GM12878 (cell line): ENCODE measurements around the gene PPAN. TPM values are rescaled to one million over a fixed set of nuclear protein-coding genes. Genes with fewer than 3 reads are reported as not detected.

Experiments
- BHLHE40 ChIP-seq, 2 experiments: fragments of 450-650 bp in 1 of 2; IDR thresholded peaks; 2 replicates each; pipeline ENCODE4 v1.6.1; 2011 to 2017; ENCODE audit warnings: low read depth in 2 of 2, borderline replicate concordance in 1 of 2, improper control_type of control experiment in 1 of 2, low read length in 1 of 2, mild to moderate bottlenecking in 1 of 2
- CHD2 ChIP-seq: IDR thresholded peaks from 2 replicates; pipeline ENCODE4 v1.6.1; 2011; ENCODE audit warnings: low read depth, low read length, improper control_type of control experiment, borderline replicate concordance
- ESRRA ChIP-seq: IDR thresholded peaks from 2 replicates; pipeline ENCODE4 v1.6.1; 2012; ENCODE audit warnings: mild to moderate bottlenecking, low read length, improper control_type of control experiment
- NRF1 ChIP-seq: conservative IDR thresholded peaks from 2 replicates; pipeline ENCODE4 v1.6.1; 2011; ENCODE audit warnings: mild to moderate bottlenecking, low read depth, low read length, improper control_type of control experiment
- PAX8 ChIP-seq: fragments of 450-650 bp; IDR thresholded peaks from 2 replicates; pipeline ENCODE4 v1.6.1; 2017; ENCODE audit warnings: mild to moderate bottlenecking, moderate library complexity
- POLR2AphosphoS2 ChIP-seq: IDR thresholded peaks from 2 replicates; pipeline ENCODE4 v1.6.1; 2011; ENCODE audit warnings: low read depth, mild to moderate bottlenecking, low read length, improper control_type of control experiment, moderate library complexity
- RFX5 ChIP-seq: IDR thresholded peaks from 2 replicates; pipeline ENCODE4 v1.6.1; 2011; ENCODE audit warnings: low read depth, low read length, improper control_type of control experiment
- SMARCA5 ChIP-seq: fragments of 450-650 bp; IDR thresholded peaks from 2 replicates; pipeline ENCODE4 v1.6.1; 2017; ENCODE audit warnings: mild to moderate bottlenecking
- SPI1 ChIP-seq: IDR thresholded peaks from 2 replicates; pipeline ENCODE4 v1.6.1; 2011; ENCODE audit warnings: low read depth, mild to moderate bottlenecking, low read length, moderate library complexity, borderline replicate concordance; ENCODE audit not compliant: insufficient read depth
- STAT3 ChIP-seq: IDR thresholded peaks from 2 replicates; pipeline ENCODE4 v1.6.1; 2011; ENCODE audit warnings: low read depth, low read length, improper control_type of control experiment
- TAF1 ChIP-seq: IDR thresholded peaks from 2 replicates; pipeline ENCODE4 v1.6.1; 2011; ENCODE audit warnings: mild to moderate bottlenecking, low read depth, low read length, borderline replicate concordance
- ZNF274 ChIP-seq: IDR thresholded peaks from one replicate; pipeline ENCODE4 v1.8.0; 2011; ENCODE audit not compliant: insufficient read length, insufficient read depth
- ZNF622 ChIP-seq: fragments of 450-650 bp; IDR thresholded peaks from 2 replicates; pipeline ENCODE4 v1.6.1; 2017; ENCODE audit warnings: mild to moderate bottlenecking, inconsistent platforms
- polyA plus RNA-seq, 11 experiments: library from polyadenylated mRNA; depleted of rRNA in 4 of 11; unstranded in 6 of 11; stranded (reverse) in 5 of 11; fragments of >200 nt; fragmentation: Nextera tagmentation in 4 of 11; fragmentation: Illumina TruSeq in 1 of 11; extraction: Ambion mirVana in 4 of 11; extraction: Trizol in 1 of 11; gene quantifications; 1 replicate in 1 of 11; 2 replicates in 10 of 11; pipeline versions ENCODE4 v1.2.1 to v1.2.3, GENCODE V29; 2011 to 2016; ENCODE audit warnings: inconsistent platforms in 2 of 11, missing spikeins in 2 of 11, low read depth in 1 of 11
- total RNA-seq, 4 experiments: library from RNA; depleted of rRNA in 3 of 4; stranded (reverse); fragments of >200 nt in 3 of 4; fragmentation: Illumina TruSeq in 1 of 4; extraction: Trizol in 1 of 4; gene quantifications; 2 replicates each; pipeline versions ENCODE4 v1.2.1 to v1.2.3, GENCODE V29; 2013 to 2021
- TF ChIP-seq, protein P1 (sequence below): fragments of 450-650 bp; IDR thresholded peaks from 2 replicates; pipeline ENCODE4 v1.6.1; 2016; ENCODE audit warnings: mild to moderate bottlenecking
- TF ChIP-seq, protein P2 (sequence below): IDR thresholded peaks from 2 replicates; pipeline ENCODE4 v1.6.1; 2012; ENCODE audit warnings: improper control_type of control experiment, low read depth, low read length; ENCODE audit not compliant: insufficient replicate concordance
- TF ChIP-seq, protein P3 (sequence below): fragments of 450-650 bp; IDR thresholded peaks from 2 replicates; pipeline ENCODE4 v1.6.1; 2018; ENCODE audit warnings: mild to moderate bottlenecking, low read depth, moderate library complexity; ENCODE audit not compliant: partially characterized antibody
- TF ChIP-seq, protein P4 (sequence below): fragments of 450-650 bp; IDR thresholded peaks from 2 replicates; pipeline ENCODE4 v1.6.1; 2017; ENCODE audit warnings: mild to moderate bottlenecking

PPAN gene
- total and polyA plus RNA-seq, 10 of the 15 experiments (the other 5 are each of a cell fraction or from before 2014, with no cell fraction given), result 2.1 to 171 (median 108) TPM

DNA sequence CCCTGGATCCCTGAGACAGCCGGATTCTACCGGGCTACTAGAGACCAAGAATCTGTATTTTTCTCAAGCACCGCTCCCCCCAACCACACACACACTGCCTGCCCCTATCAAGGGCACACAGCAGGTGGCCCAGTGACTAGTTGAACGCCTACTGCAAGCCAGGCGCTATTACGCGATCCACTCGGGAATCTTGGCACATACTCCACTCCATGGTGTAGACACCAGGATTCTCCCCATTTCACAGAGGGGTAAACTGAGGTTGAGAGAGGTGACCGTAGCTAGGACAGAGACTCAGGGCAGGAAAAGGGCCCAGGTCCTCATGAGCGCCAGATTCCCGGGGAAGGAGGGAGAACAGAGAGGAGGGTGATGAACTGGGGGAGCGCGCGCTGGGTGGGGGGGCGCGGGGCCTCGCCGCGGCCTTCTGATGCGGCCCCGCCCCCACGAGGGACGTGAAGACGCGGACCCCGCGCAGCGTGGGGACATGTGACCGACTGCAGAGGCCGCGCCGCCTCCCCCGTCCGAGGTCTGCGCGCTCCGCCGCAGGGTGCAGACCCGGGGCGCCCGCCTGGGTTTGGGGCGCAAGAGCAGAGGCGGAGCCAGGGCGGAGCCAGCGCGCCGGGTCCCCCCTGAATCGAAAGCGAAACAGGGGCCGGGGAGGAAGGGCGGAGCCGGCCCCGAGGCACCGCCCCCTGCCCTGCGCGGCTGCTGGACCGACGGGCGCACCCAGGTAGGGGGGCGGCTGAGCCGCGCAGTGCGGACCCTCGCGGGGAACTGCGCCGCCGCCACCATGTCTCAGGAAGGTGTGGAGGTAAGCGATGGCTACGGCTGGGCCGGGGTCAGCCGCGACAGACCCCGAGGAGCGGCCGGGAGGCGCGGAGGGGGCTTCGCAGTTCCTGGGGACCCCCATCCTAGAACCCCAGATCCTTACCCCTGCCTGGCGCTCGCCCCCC is 20.2 kb upstream of the PPAN start, which contains the start of gene SHFL (continued):
- TF ChIP-seq NRF1, result 0 out of 2 replicates have a peak, but pooled peaks have one; percentile 19
- no peak for TF ChIP-seq TAF1
- 0 out of 2 replicates have a peak, but pooled peaks have one; percentile 11 for TF ChIP-seq SPI1
- peak; percentile 9 to 55; a peak in 2 of 4 replicates for TF ChIP-seq BHLHE40 (IDR thresholded peaks at IDR 0.05; ENCODE audit: borderline replicate concordance in 1 of 2, low read depth in 2 of 2, low read length in 1 of 2)
- TF ChIP-seq ZNF274, result no peak
- TF ChIP-seq, protein P1, sequence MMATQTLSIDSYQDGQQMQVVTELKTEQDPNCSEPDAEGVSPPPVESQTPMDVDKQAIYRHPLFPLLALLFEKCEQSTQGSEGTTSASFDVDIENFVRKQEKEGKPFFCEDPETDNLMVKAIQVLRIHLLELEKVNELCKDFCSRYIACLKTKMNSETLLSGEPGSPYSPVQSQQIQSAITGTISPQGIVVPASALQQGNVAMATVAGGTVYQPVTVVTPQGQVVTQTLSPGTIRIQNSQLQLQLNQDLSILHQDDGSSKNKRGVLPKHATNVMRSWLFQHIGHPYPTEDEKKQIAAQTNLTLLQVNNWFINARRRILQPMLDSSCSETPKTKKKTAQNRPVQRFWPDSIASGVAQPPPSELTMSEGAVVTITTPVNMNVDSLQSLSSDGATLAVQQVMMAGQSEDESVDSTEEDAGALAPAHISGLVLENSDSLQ, result 0 out of 2 replicates have a peak, but pooled peaks have one; percentile 7
- no peak for TF ChIP-seq RFX5
- TF ChIP-seq, protein P2, sequence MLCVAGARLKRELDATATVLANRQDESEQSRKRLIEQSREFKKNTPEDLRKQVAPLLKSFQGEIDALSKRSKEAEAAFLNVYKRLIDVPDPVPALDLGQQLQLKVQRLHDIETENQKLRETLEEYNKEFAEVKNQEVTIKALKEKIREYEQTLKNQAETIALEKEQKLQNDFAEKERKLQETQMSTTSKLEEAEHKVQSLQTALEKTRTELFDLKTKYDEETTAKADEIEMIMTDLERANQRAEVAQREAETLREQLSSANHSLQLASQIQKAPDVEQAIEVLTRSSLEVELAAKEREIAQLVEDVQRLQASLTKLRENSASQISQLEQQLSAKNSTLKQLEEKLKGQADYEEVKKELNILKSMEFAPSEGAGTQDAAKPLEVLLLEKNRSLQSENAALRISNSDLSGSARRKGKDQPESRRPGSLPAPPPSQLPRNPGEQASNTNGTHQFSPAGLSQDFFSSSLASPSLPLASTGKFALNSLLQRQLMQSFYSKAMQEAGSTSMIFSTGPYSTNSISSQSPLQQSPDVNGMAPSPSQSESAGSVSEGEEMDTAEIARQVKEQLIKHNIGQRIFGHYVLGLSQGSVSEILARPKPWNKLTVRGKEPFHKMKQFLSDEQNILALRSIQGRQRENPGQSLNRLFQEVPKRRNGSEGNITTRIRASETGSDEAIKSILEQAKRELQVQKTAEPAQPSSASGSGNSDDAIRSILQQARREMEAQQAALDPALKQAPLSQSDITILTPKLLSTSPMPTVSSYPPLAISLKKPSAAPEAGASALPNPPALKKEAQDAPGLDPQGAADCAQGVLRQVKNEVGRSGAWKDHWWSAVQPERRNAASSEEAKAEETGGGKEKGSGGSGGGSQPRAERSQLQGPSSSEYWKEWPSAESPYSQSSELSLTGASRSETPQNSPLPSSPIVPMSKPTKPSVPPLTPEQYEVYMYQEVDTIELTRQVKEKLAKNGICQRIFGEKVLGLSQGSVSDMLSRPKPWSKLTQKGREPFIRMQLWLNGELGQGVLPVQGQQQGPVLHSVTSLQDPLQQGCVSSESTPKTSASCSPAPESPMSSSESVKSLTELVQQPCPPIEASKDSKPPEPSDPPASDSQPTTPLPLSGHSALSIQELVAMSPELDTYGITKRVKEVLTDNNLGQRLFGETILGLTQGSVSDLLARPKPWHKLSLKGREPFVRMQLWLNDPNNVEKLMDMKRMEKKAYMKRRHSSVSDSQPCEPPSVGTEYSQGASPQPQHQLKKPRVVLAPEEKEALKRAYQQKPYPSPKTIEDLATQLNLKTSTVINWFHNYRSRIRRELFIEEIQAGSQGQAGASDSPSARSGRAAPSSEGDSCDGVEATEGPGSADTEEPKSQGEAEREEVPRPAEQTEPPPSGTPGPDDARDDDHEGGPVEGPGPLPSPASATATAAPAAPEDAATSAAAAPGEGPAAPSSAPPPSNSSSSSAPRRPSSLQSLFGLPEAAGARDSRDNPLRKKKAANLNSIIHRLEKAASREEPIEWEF, result no peak
- no peak for TF ChIP-seq STAT3
- TF ChIP-seq POLR2AphosphoS2, result peak; percentile 62
- TF ChIP-seq CHD2, result peak; percentile 43; the same call in 1 of the 2 replicates
- peak; percentile 66 for TF ChIP-seq SMARCA5
- no peak for TF ChIP-seq PAX8
- TF ChIP-seq, protein P3, sequence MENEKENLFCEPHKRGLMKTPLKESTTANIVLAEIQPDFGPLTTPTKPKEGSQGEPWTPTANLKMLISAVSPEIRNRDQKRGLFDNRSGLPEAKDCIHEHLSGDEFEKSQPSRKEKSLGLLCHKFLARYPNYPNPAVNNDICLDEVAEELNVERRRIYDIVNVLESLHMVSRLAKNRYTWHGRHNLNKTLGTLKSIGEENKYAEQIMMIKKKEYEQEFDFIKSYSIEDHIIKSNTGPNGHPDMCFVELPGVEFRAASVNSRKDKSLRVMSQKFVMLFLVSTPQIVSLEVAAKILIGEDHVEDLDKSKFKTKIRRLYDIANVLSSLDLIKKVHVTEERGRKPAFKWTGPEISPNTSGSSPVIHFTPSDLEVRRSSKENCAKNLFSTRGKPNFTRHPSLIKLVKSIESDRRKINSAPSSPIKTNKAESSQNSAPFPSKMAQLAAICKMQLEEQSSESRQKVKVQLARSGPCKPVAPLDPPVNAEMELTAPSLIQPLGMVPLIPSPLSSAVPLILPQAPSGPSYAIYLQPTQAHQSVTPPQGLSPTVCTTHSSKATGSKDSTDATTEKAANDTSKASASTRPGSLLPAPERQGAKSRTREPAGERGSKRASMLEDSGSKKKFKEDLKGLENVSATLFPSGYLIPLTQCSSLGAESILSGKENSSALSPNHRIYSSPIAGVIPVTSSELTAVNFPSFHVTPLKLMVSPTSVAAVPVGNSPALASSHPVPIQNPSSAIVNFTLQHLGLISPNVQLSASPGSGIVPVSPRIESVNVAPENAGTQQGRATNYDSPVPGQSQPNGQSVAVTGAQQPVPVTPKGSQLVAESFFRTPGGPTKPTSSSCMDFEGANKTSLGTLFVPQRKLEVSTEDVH, result no peak
- no peak for TF ChIP-seq ESRRA
- no peak for TF ChIP-seq ZNF622
- TF ChIP-seq, protein P4, sequence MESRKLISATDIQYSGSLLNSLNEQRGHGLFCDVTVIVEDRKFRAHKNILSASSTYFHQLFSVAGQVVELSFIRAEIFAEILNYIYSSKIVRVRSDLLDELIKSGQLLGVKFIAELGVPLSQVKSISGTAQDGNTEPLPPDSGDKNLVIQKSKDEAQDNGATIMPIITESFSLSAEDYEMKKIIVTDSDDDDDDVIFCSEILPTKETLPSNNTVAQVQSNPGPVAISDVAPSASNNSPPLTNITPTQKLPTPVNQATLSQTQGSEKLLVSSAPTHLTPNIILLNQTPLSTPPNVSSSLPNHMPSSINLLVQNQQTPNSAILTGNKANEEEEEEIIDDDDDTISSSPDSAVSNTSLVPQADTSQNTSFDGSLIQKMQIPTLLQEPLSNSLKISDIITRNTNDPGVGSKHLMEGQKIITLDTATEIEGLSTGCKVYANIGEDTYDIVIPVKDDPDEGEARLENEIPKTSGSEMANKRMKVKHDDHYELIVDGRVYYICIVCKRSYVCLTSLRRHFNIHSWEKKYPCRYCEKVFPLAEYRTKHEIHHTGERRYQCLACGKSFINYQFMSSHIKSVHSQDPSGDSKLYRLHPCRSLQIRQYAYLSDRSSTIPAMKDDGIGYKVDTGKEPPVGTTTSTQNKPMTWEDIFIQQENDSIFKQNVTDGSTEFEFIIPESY, result no peak
